HT-29 (cell line): ENCODE results near the gene SCAF8. TPM values are rescaled to one million over a fixed set of nuclear protein-coding genes. Genes with fewer than 3 reads are reported as not detected.
A peak's percentile ranks its signal among the peaks of the same experiment; 100 is the strongest.

Experiments used
- DNase-seq: peaks from one replicate; pipeline ENCODE4 v3.0.0-alpha.2; 2015; ENCODE audit warnings: low spot score
- total RNA-seq: library from RNA; depleted of rRNA; stranded (reverse); fragments of >200 nt; shearing (Covaris generic); gene quantifications from 2 replicates; pipeline ENCODE4 v1.2.3, GENCODE V29; 2014

The SCAF8 gene
- total RNA-seq, 1 experiment from 2014 or later, result 16.1 TPM

DNA sequence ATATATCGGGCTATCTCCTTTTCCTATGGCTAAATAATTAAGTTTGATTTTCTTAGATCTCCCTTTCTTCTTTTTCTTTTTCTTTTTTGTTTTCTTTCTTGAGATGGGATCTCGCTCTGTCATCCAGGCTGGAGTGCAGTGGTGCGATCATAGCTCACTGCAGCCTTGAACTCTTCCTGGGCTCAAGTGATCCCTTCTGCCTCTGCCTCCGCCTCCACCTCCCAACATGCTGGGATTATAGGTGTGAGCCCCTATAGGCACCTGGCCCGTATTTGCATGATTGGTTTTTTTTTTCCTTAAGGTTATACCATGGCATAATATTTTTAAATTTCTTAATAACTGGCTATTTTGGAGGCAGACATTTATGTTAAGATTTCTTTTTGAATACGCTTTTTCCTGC lies 106.3 kb downstream of the SCAF8 start:
- no peak for DNase-seq

GRCh38 chr6:154840363-154840762 lies 107.1 kb downstream of the SCAF8 start:
- DNase-seq, result no peak

DNA sequence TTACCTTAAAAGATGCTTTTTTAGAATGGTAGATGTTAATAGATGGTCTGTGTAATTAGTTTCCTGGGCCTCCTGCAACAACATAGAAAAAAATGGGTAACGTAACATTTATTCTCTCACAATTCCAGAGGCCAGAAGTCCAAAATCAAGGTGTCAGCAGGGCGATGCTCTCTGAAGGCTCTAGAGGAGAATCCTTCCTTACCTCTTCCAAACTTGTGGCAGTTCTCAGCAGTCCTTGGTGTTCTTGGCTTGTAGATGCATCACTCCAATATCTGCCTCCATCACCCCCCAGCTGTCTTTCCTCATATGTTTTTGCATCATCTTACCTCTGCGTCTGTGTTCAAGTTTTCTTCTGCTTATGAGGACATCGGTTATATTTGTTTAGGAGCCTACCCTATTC lies 107.9 kb downstream of the SCAF8 start:
- no peak for DNase-seq

GRCh38 chr6:154842833-154843232 lies 109.6 kb downstream of the SCAF8 start:
- DNase-seq, result no peak

- no peak for DNase-seq
Measured at GRCh38 chr6:154847318-154847717, 114.1 kb downstream of the SCAF8 start.

DNA sequence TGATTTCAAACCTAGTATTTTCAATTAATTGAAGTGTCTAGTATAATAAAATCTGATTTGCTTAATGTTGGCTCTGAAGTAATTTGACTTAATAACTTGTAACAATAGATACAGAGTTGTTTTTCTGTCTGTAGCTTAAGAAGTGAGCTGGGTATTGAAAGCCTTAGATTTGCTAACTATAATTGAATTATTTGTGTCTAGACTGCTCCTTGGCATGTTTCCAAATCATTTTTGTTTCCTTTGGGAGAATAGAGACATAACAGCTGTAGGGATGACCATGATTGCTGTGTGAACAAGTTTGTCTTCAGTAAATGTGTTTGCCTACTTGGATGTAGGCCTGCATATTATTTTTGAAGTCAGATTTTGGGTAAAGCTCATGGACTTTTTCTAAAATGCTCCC lies 115.4 kb downstream of the SCAF8 start:
- no peak for DNase-seq

GRCh38 chr6:154849475-154849874 lies 116.3 kb downstream of the SCAF8 start:
- DNase-seq, result no peak

DNA sequence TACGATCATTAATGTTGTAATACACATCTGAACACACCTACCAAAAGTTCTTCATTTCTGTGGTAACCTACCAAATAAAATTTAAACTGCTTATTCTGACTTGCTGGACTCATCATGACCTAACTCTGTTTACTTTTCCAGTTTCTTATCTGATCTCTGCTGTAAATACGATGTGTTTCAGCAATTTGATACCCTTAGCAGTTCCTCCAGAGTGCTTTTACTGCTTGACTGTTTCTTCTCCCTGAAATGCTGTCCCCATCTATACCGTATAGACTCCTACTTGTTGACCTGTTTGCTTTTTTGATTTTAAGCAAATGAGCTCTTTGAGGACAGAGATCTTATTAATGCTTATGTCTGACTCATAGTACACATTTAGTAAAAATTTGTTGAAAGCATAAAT lies 119.5 kb downstream of the SCAF8 start:
- no peak for DNase-seq

- no peak for DNase-seq
Measured at GRCh38 chr6:154857529-154857928, 124.3 kb downstream of the SCAF8 start.

DNA sequence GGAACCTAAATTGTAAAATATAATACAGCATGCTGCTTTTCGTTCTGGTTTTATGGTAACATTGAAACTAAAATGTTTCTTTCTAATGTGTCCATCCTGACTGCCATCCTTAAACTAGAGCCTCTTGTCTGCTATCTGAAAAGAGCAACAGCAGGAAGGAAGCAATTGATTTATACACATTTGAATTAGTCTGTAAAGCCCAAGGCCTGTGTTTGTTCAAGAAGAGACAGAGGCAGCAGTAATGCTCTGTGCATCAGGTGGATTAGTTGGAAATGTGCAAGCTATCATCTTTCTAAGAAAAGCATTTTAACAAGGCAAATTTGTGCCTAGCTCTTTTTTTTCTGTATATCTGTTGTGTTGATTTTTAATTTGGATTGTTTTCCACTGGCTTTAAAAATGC lies 128.6 kb downstream of the SCAF8 start:
- no peak for DNase-seq

DNA sequence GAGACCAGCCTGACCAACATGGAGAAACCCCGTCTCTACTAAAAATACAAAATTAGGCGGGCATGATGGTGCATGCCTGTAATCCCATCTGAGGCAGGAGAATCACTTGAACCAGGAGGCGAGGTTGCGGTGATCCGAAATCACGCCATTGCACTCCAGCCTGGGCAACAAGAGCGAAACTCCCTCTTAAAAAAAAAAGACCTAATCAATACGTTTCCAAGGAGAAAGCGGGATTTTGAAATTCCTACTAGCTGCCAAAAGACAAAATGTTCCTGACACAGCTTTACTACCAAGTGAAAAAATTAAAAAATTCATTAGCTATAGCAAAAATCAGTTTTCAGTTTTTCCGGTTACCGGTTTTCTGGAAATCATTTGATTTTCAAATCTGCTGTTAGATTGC lies 129.3 kb downstream of the SCAF8 start:
- no peak for DNase-seq

GRCh38 chr6:154864066-154864430 lies 130.8 kb downstream of the SCAF8 start:
- DNase-seq, result peak; percentile 47

- no peak for DNase-seq
Measured at GRCh38 chr6:154865291-154865690, 132.1 kb downstream of the SCAF8 start.

GRCh38 chr6:154868143-154868594 lies 135.0 kb downstream of the SCAF8 start:
- DNase-seq, result peak; percentile 65

GRCh38 chr6:154872542-154873114 lies 139.4 kb downstream of the SCAF8 start:
- no peak for DNase-seq

- no peak for DNase-seq
Measured at GRCh38 chr6:154873546-154873945, 140.3 kb downstream of the SCAF8 start.

DNA sequence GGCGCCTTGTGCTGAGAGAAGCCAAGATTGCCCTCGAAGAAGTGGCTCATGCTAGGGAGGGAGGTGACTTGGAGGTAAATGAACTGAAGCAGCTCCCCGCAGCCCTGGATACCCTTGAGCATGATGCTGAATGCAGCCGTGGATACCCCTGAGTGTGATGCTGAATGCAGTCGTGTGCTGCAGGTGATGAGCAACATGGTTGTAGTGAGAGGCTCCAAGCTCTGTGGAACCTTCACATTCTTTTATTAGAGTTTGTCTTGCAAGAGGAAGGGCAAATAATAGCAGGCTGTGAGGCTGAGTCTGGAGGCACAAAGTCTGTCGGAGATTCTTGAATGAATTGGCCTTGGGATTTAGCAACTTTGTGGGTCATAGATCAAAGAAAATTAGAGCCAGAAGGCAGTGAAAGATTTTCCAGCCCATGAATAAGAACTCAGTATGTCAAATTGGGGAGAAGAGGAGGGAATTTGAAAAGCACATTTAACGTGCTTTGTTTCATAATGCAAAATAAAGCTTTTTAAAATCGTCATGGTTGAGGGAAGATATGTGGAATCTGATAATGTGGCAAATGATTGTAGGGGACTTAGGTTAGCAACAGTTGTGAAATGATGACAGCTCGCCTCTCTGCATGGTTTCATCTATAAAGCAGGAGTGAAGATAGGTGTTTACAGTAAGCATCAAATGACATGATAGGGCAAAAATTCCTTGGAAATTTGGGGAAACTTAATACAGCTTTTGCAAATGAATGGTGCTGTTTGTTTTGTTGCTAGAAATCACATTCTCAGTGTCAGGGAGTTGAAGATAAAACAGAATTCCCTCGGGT lies 141.8 kb downstream of the SCAF8 start:
- DNase-seq, result no peak

GRCh38 chr6:154876486-154877280 lies 143.5 kb downstream of the SCAF8 start:
- no peak for DNase-seq

DNA sequence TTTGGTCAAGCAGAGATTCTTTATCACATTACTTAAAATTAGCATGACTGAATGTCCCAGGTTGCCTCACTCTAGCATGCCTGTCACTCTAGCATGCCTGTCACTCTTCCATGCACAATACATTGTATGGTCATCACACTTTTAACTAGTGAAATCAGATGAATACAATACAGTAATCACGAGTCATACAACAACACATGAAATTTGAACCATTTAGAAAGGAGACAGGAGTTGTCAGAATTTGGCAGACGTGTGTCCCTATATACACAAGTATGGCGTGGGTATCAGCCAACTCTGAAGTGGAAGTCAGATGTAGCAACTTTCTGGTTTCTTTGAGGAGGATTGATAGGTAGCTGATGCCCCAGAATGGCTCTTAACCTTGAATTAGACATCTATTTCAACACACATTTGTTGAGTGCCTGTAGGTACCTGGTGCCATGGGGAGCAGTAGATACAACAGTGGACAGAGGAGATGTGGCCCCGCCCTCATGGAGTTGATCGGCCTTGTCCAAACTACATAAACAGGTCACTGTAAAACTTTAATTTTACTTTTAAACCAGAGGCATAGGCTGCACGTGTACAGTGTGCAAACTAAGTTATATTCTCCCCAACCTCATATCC lies 145.8 kb downstream of the SCAF8 start:
- DNase-seq, result no peak

- no peak for DNase-seq
Measured at GRCh38 chr6:154882107-154882506, 148.9 kb downstream of the SCAF8 start.
